Smooth muscle cell of the brain vasculature (primary cell): Measurements from ENCODE around the gene SKIDA1.
"Not testable (repeated sequence)": the region's sequence is repeated elsewhere in the genome, so short reads cannot be mapped to it uniquely, and the experiment has no call there.

ENCODE experiments used
- DNase-seq: peaks from one replicate; pipeline ENCODE4 v3.0.0-alpha.2; 2012; ENCODE audit warnings: low read depth, low spot score

The SKIDA1 gene

GRCh38 chr10:21525367-21526187 is at the start of gene SKIDA1:
Gene SKIDA1, minus strand, starts transcription at chr10:21525682. Its CDS starts 7,860 bp downstream, at chr10:21517822.
- no peak for DNase-seq

DNA sequence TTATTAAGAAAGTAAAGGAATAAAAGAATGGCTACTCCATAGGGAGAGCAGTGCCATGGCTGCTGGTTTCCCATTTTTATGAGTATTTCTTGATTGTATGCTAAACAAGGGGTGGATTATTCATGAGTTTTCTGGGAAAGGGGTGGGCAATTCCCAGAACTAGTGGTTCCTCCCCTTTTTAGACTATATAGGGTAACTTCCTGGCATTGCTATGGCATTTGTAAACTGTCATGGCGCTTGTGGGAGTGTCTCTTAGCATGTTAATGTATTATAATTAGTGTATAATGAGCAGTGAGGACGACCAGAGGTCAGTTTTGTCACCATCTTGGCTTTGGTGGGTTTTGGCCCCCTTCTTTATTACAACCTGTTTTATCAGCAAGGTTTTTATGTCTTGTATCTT is 49.0 kb upstream of the SKIDA1 start:
- DNase-seq, result not testable (repeated sequence)

- DNase-seq, result peak; percentile 20
Observed at GRCh38 chr10:21572578-21572977, 47.1 kb upstream of the SKIDA1 start.

GRCh38 chr10:21570761-21571521 is 45.5 kb upstream of the SKIDA1 start:
- no peak for DNase-seq

DNA sequence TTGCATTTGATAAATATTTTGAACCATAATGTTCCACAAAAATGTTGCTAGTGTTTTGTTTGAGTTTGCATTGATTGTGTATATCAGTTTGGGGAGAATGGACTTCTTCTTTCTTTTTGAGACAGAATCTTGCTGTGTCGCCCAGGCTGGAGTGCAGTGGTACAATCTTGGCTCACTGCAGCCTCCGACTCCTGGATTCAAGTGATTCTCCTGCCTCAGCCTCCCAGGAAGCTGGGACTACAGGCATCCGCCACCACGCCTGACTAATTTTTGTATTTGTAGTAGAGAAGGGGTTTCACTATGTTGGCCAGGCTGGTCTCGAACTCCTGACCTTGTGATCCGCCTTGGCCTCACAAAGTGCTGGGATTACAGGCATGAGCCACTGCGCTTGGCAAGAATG is 33.5 kb upstream of the SKIDA1 start:
- not testable (repeated sequence) for DNase-seq

DNA sequence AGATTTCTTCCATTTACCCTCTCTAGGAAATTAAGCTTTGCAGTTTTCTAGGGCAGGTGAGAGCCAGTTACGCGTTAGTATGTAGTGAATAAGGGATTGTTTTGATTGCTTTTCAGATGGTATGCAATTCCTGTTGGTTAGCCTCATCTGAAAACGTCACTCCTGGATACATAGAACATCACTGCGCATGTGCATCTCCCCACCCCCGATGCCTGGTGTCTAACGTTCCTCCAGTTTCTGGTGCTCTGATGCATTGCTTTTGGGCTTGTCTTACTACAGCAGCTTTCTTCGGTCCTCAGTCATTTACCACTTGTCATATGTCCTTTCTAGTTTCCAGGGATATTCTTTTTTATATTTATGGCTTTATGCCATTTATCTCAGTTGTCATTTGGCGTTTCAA is 31.0 kb upstream of the SKIDA1 start:
- no peak for DNase-seq

DNA sequence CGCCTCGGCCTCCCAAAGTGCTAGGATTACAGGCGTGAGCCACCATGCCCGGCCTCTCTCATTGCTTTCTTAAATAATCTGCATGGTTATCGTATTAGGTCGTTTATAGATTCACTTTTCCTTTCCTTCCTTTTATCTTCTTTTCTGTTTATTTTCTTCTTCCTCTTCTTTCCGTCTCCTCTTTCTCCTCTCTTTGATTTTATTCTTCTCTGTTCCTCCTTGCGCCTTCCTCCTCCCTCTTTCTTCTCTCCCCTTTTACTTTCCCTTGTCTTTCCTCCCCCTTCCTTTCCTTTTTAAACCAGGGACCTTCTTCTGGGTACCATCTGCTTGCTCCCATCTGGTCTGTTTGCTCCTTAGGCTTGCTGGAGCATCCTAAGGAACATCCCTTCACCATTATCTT is 27.2 kb upstream of the SKIDA1 start:
- DNase-seq, result no peak

GRCh38 chr10:21547246-21547645 is 21.8 kb upstream of the SKIDA1 start:
- no peak for DNase-seq

DNA sequence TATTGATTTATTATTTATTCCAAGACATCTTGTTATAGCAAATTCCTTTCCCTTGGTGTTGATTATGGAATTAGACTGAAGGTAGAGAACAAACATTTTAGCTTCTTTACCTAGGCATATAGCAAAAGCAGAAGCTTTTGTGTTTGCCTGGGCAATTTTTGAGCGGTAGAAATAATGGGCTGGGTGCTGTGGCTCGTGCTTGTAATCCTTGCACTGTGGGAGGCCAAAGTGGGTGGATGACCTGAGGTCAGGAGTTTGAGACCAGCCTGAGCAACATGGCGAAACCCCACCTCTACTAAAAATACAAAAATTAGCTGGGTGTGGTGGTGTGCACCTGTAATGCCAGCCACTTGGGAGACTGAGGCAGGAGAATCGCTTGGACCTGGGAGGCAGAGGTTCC is 15.2 kb upstream of the SKIDA1 start:
- not testable (repeated sequence) for DNase-seq

- DNase-seq, result no peak
Observed at GRCh38 chr10:21536874-21537273, 11.4 kb upstream of the SKIDA1 start.

GRCh38 chr10:21535976-21536375 is 10.5 kb upstream of the SKIDA1 start:
- DNase-seq, result not testable (repeated sequence)

- no peak for DNase-seq
Observed at GRCh38 chr10:21535494-21535965, 10.0 kb upstream of the SKIDA1 start.

- no peak for DNase-seq
Observed at GRCh38 chr10:21534604-21535493, 9.4 kb upstream of the SKIDA1 start.

- DNase-seq, result no peak
Observed at GRCh38 chr10:21534280-21534586, 8.8 kb upstream of the SKIDA1 start.

DNA sequence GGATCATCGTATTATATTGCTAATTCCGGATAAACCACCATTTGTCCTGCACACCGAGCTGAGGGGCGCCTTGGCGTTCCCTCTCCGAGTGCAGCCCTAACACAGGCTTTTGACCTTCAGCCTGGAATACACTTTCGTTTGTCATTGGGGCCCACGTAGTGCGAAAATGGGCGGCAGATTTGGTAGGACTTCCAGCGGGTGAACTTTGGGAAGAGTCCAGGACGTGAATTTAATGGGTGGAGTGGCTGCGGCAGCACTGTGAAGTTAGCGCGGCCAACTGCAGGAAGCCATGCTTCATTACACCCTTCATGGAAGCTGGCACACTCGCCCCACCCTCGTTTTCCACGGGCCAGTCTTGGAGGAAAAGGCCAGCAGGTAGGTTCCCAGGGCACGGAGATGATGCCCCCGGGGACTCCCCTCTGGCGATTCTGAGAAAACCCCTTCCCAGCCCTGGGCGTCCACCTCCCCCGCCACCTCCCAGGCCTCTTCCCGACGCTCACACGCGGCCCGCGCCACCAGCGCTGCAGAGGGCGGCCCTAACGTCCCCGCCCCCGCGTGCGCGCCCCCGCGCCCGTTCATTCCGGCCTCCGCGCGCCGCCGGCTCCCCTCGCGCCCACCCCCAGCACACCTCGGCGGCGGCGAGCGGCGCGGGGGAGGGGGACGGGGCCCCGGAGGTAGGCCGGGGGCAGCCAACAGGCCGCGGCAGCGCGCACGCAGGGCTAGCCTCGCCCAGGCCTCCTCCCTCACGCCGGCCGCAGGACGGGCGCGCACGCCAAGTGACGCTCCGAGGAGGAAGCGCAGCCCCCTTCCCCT is 8.2 kb upstream of the SKIDA1 start, which contains the start of gene MLLT10:
Gene MLLT10 (plus strand): TSS at position 766 of the 813 bp plus-strand sequence. CDS start 413 bp downstream, outside the sequence.
- peak; percentile 86 for DNase-seq

GRCh38 chr10:21532694-21533466 is 7.4 kb upstream of the SKIDA1 start:
- no peak for DNase-seq

- DNase-seq, result no peak
Observed at GRCh38 chr10:21531164-21531563, 5.7 kb upstream of the SKIDA1 start.

DNA sequence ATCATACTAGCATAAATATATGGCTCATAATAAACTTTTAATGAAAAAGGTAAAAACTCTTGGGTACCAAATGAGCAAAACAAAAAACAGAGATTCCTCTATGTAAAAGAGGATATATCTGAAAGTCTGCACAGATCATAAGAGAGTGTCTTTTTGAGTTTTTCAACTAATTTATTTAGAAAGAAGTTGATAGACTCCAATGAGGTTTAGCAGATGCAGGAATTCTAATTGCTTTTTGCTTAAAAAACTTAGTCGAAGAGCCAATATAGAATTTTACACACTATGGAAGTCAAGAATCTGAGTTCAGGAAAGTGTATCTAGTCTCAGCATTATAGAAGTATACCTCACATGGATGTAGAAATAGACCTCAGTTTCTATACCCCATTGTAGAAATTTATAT is 5.2 kb upstream of the SKIDA1 start:
- no peak for DNase-seq

DNA sequence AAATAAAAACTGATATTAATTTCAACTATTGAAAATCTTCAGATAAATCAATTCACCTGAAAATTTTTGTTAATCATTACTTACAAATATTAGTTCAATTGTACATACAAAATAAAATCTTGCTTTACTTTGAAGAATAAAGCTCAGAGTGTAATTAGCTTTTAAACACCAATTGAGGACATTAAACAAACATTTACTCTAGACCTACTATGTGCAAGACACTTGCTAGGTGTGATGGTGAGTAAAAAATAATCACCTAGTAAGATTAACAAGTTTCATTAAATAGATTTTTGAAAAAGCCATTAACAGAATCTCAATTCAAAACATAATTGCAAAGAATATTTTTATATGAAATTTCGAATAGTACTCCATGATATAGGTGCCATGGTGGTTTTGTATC is 4.7 kb upstream of the SKIDA1 start:
- DNase-seq, result no peak
